ENCODE data around the gene TIGD3.

TIGD3 gene, protein sequence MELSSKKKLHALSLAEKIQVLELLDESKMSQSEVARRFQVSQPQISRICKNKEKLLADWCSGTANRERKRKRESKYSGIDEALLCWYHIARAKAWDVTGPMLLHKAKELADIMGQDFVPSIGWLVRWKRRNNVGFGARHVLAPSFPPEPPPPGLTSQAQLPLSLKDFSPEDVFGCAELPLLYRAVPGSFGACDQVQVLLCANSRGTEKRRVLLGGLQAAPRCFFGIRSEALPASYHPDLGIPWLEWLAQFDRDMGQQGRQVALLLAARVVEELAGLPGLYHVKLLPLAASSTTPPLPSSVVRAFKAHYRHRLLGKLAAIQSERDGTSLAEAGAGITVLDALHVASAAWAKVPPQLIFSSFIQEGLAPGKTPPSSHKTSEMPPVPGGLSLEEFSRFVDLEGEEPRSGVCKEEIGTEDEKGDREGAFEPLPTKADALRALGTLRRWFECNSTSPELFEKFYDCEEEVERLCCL

DNA sequence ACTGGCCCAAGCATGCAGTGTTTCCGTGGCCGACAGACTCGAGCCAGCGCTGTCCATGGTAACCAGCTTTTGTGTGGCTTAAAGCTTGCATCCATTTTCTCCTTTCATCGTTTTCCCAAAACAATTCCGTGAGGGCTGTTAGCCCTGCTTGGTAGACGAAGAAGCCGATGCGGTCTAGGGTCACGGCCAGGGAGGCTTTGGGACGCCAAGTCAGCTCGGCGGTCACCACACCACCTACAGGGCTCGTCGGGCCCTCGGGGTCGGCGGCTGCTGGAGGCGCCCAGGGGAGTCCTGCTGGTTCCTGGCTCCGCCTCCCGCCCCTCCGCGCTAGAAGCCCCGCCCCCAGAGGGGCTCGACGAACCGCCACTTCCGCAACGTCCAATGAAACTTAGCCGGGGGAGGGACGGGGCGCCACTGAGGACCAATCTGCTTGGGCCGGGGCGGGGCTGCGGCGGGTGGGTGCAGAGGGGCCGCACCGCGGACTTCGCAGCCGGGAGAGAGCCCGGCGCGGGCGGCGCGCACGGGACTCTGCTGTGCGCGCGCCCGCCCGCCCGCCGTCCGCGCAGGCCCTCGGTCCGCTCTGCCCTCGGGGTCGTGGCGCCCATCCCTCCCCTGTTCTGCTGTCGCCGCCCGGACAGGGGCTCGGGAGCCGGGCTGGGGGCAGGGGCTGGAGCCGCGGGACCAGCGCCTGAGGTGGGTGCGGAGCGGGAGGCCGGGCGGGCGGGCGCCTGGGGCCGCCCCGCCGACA is at the start of gene TIGD3:
Gene TIGD3 (plus strand): TSS at position 487 of the 748 bp plus-strand sequence. CDS start 1,058 bp downstream, outside the sequence.
- peak; percentile 92 for DNase-seq (ENCODE audit: low read depth)

DNA sequence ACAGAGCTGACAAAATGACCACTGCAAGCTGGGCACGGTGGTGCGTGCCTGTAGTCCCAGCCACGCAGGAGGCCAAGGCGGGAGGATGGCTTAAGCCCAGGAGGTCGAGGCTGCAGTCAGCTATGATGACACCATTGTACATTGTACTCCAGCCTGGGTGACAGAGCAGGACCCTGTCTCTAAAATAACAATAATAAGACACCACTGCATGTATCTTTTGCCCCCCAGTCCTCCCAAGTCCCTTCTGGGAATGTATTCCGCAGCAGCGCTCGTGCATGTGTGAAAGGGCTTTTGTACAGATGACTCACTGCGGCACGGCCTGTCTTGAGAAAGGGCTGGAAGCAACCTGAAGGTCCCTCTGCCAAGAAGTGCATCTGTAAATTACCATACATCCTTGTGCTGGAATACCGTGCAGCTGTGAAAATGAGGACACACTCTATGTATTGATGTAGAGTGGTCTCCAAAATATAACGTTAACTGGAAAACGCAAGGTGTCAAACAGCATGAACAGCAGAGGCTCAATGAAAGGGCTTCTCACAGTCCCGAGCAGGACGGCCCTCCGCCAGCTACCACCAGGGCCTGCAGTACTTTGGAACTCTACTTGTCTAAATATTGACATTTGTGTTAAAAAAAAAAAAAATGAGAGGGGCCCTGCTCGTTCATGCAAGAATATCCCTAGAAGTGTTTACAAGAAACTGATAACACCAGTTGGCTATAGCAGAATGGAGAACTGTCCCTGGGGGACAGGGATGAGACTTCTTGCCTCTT is 48.9 kb upstream of the TIGD3 start:
- no peak for DNase-seq (ENCODE audit: low read depth)

DNA sequence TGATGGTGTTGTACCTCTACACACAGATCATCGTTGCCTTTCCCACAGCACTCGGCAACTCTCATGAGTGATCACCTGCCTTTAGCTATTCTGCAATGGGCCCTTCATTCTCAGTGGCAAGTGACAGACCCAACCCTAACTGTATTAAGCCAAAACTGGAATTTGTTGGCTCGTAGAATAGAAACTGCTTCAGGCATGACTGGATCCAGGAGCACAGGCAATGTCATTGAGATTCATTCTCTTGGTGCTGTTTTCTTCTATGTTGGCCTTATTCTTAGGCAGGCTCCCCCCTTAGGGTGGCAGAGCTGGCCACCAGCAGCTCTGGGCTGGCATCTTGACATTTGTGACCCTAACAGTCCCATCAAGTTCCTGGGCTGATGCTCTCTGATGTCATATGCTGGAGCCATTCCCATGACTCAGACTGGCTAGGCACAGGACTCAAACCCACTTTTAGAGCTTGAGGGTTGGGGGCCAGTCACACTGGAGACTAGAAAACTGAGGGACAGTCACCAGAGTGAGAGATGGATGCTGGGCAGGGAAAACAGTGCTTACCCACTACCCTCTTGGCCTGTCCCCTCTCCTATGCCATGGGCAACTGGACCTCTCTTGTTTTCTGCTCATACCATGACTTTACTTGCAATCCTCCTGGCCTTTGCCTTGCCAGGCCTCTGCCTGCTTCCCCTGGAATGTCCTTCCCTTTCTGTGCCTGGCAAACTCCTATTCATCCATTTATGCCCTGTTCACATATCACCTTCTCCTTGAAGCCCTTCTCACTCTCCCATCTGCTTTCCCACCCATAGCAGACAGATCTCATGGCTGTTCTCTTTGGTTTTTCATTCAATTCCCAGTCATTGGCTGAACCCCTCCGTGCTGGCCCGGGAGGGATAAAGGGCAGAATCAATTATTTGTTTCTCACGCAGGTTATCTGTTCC is 47.0 kb upstream of the TIGD3 start:
- DNase-seq (ENCODE audit: low read depth) = no peak

DNA sequence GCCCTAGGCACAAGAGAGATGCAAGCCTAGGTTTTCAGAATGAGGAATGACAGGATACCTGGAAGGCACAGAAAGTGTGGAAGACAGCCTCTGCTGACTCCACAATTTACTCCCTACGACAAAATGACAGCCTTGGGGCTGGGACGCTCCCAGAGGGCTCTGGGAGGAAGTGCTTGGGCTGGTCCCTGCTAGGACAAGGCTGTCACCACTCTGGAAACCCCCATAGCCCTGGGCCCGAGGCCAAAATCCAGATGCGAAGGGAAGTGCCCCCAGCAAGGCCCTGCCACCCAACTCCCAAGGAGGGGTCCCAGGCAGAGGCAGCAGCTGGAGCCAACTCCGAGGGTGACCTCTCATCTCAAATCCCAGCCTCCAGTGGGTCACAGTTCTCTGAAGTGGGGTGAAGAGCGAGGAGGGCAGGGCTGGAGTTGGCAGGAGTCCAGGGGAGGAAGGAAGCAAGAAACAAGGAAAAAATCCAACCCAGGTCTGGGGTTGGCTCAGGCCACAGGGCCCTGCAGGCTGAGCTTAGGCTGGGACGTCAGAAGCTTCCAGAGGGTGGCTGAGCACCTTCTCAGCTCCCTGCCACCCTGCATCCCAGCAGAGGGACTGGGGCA is 46.2 kb upstream of the TIGD3 start:
- no peak for DNase-seq (ENCODE audit: low read depth)

DNA sequence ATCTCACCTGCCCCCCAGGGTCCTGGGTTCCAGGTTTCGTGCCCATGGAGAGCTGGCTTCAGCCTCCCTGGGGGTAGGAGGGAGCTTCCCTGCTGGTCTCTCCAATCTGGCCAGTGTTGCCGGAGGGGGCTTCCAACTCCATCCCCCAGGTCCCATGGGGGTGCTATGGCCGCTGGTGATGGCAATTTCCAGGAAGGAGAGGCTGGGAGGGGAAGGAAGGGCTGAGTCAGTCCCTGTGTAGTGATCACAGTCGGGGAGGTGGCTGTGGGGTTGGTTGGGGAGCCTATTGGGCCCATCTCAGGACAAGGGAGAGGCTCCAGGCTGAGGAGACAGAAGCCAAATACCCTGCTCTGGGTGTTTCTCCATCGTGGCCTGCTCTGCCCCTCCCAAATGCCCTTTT is 45.5 kb upstream of the TIGD3 start:
- DNase-seq (ENCODE audit: low read depth) = no peak

DNA sequence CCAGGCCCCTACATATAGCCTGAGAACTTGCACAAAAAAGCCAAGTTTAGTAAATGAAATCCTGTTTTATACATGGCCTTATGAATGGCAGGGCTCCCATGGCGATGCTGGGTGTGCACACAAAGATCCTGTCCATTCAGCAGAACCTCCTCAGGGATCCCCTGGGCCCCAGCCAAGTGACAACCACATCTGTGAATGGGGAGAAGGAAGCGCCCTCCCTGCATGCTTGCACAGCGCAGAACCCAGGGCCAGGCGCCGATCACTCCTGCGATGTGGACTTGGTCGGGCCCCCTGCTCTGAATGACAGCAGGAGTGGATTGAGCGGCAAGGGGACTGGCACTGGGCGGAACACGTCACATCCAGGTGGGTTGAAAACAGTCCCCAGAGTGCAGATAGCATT is 44.3 kb upstream of the TIGD3 start:
- no peak for DNase-seq (ENCODE audit: low read depth)

DNA sequence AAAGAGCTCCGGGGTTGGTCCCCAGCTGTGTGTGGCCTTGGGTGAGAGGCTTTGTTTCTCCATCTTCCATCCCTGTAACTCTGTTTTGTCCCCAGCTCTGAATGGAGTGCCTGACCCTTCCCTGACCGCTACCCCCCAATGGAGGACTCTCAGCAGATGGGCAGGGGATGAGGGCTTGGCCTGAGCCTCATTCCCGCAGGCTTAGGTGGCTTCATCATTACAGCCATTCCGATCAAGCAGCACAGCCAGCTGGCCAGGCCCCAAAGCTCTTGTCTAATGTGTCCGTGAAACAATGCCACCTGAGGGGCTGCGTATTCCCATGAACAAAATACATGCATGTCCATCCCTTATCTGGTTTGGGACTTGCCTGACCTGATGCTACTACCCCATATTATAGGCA is 43.8 kb upstream of the TIGD3 start:
- DNase-seq (ENCODE audit: low read depth) = no peak

DNA sequence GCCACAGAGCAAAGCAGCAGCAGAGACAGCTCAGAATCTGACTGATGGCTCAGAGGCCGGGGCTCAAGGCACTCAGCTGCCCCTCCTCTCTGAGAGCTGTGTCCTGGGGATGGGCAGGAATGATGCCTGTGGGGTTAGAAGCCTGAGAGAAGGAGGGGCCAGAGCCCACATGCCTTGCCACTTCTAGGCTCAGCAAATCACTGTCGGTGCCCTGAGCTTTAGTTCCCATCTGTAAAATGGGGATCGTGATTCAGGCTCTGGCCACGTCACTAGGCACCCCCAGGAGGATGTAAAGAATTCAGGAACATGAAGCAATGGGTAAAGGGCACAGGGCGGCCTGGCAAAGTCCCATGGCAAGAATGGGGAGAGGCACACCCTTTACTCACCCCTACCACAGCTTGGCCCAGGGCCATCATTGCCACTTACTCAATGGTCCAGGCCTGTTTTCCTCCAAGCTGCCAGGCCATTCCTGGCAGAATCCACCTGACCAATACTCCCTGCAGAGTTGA is 43.3 kb upstream of the TIGD3 start:
- DNase-seq (ENCODE audit: low read depth) = no peak

DNA sequence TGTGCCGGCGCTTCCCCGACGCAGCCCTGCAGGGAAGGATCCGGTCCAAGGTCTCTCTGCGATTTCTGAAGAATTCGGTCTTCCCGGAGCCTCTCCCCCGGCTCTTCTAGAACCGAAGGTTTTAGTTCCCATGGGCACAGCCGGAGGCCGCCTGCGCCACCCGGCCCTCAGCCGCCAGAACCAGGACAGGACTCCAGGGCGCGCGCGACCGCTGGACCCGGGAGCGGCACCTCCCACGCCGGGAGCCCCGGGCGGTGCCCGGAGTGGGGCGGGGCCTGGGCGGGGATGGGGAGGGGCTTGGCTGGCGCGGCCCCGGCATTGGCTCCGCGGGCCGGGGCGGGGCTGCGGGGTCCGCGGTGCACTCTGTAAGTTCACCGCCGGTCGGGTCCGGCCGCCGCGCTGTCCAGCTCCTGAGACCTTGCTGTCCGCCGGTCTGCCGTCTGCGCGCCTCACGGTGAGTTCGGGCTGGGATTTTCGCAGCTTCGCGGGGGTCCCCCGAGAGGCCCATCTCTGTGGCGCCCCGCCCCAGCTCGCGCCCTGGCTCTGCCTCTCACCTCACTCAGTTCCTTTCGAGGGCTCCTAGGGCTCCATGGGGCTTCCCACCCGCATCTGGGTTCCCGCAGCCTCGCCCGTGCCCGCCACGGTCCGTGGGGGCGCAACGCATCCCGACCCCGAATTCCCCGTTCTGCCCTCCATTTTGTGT is 39.9 kb upstream of the TIGD3 start, which contains the start of gene CDC42EP2:
Gene CDC42EP2 (plus strand): TSS at position 366 of the 703 bp plus-strand sequence. CDS start 6,033 bp downstream, outside the sequence.
- peak; percentile 62 for DNase-seq (ENCODE audit: low read depth)

DNA sequence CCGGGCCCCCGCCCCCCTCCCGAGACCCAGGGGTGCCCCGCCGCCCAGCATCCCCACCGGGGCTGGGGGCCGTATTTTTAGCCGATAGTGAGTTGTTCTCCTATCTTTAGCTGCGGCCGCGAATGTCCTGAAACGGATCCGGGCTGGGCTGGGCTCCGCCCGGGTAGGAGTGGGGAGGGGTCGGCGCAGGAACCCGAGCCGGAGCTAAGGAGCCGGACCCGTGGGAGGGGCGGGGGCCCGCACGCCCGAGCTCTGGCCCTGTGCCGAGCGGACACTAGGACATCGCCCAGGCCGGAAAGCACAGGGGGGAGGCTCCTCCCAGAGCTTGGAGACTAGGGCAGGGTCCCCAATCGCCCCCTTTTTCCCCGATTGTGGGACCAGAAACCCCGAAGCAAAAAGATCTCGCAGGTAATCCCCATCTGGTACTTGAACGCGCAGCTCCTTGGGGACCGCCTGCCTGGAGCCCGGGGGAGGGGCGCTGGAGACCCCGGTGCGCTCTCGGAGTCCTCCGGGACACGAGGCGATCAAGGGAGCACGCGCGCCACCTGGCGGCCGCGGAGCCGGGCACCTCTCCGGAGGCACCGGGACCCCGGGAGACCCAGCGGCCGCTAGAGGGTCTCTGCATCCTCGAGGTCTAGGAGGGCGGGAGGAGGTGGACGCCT is 39.2 kb upstream of the TIGD3 start:
- DNase-seq (ENCODE audit: low read depth) = peak; percentile 63

DNA sequence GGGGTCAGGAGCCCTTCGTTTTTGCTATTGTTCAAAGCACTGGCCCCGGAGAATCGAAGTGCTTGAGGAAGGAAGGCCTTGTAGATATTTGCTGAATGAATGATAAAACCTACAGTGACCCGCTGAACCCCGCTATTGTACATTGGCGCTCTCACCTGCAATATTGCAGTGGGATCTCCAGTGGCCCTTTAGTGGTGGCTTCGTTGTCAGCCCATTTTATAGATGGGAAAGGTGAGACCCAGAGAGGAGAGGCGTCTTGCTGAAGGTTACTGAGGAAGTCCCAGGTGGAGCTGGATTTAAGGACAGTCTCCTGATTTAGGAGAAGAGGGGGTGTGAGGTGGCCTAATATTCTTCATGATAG is 38.7 kb upstream of the TIGD3 start:
- DNase-seq (ENCODE audit: low read depth) = no peak

DNA sequence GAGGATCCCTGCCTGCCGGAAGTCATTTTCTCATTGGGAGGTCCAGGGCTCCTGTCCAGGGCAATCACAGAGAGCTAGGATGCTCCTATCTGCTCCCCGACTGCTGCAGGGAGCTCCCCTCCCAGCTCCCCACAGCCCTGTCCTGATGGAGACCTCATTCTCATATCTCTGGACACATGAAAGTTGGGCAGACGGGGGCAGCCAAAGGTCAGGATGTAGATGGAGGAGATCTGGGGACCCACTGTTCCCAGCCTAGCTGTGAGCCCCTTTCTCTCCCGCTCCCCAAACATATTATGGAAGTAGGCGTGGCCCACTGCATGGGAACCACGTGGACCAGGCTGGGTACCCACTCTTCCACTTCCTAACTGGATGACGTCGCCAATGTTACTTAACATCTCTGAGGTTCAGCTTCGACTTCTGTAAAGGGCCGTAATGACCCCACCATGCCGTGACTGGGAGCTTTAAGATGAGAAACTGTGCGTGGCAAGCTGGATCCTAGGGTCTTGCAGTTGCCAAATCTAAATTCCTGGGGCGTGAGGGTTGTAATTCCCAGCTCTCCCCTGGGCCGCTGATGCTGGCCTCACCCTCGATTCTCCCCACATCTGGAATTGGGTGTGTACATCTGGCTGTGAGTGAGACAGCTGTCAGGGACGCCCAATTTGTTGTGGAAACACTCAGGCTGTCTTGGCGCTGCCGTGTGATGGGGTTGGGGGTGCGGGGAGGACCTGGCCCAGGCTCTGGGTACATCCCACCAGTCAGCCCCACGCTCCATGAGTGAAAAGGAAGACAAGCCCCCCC is 38.1 kb upstream of the TIGD3 start:
- no peak for DNase-seq (ENCODE audit: low read depth)

DNA sequence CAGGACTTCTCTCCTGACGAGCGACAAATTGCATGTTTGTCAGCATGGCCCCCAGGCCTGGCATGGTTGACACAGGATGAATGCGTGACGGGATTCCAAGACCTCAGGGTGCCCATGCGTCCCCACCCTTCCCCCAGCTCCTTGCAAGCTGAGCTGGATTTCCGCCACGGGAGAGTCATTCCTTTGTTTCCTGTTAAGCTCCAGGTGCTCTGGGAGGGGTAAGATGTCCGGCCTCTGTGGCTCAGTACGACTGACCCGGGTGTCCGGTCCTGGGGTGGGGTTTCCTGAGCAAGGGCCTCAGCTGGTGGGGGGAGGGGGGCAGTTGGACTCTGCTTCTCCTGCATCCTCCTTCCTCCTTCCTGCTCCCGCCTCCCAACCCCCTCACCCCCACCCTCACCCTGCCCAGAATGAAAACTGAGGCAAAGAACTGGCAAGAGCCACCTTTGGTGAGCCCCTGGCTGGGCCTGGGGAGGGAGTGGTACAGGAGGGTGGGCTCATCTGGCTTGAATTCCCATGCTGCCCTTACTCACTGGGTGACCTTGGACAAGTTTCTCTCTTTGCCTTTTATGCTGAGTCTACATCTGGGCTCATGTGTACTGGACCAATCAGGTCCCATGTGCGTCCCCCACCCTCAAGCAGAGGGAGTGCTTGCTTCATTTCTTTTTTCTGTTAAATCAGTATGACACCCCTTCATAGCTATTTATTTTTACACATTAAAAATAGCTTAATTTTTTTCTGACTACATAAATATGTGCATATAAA is 37.3 kb upstream of the TIGD3 start:
- no peak for DNase-seq (ENCODE audit: low read depth)

DNA sequence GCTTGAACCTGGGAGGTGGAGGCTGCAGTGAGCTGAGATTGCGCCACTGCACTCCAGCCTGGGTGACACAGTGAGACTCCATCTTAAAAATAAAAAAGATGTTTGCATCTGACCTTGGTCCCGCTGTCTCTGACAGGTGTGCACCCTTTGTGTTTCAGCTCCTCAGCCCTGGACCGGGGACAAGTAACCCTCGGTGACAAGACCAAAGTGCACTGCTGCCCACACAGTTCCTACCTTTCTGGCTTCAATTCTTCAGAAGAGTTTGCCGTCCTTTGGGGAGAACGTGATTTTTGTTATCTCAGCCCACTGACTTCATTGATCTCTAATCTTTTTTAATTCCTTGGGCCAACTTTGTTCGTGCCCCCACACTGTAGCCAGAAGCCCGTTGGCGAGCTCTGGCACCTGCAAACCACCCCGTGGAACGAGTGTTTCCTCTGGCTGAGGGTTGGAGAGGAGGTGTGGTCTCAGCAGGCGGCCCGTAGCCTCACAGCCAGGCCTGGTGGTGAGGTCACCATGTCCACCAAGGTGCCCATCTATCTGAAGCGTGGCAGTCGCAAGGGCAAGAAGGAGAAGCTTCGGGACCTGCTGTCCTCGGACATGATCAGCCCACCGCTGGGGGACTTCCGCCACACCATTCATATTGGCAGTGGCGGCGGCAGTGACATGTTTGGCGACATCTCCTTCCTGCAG is 34.0 kb upstream of the TIGD3 start:
- DNase-seq (ENCODE audit: low read depth) = no peak

DNA sequence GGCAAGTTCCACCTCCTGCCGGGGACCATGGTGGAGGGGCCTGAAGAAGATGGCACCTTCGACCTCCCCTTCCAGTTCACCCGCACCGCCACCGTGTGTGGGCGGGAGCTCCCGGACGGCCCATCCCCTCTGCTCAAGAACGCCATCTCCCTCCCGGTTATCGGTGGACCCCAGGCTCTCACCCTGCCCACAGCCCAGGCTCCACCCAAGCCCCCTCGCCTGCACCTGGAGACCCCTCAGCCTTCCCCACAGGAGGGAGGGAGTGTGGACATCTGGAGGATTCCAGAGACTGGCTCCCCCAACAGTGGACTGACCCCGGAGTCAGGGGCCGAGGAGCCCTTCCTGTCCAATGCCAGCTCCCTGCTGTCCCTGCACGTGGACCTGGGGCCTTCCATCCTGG is 33.5 kb upstream of the TIGD3 start:
- no peak for DNase-seq (ENCODE audit: low read depth)

DNA sequence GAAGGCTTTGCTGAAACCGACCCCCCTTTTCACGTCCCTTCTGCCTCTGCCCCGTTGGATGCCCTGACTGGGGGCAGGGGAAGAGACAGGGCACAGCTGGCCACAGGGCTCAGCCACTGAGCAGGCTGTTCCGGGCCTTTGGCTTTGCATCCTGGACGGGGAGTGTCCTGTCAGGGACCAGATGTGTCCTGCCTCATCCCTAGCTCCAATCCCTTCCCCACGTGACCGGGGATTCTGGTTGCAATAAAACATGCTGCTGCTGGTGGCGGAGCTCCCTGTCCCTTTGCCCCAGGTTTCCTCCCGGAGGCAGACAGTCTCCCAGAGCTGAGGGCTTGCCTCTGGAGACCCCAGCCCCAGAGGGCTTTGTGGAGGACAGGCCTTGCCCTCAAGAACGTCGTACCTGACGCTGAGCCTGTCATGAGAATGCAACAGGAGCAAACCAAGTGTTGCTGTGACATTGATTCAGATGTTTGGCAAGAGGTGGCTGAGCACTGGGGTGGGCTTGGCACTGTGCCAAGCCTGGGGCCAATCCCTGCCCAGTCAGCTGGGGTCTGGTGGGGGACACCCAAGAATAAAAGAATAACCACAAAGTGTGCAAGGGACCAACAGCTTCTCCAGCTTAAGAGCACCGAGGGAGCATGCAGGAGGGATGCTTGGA is 32.6 kb upstream of the TIGD3 start:
- no peak for DNase-seq (ENCODE audit: low read depth)

DNA sequence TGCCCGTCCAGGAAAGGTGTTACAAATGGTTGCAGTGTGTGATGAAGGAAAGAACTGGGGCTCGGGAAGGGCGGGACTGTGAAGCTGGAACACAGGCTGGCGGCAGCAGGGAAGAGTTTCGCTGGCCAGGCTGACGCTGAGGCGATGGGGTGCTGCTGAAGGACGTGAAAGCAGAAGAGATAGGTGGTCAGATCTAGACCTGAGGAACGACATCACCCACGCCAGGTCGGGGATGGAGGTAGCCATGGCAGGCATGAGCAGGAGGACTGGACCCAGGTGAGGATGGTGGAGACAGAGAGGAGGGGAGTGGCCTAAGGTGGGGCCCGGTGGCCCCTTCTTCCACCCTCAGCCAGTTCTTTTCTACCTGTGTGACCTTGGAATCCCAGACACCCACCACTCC is 30.7 kb upstream of the TIGD3 start:
- DNase-seq (ENCODE audit: low read depth) = no peak

Data from activated T-helper 1 cell treated with Interleukin-2 at 50 U/mL for 16 hours (primary cell).